Measurements from ENCODE around the gene DLL4. TPM values are rescaled to one million over a fixed set of nuclear protein-coding genes. Genes with fewer than 3 reads are reported as not detected.

DLL4 gene
- total and polyA plus RNA-seq, 2 donors (not counting 1 experiment from before 2014, with no cell fraction given) = 0.07 to 0.30 TPM

DNA sequence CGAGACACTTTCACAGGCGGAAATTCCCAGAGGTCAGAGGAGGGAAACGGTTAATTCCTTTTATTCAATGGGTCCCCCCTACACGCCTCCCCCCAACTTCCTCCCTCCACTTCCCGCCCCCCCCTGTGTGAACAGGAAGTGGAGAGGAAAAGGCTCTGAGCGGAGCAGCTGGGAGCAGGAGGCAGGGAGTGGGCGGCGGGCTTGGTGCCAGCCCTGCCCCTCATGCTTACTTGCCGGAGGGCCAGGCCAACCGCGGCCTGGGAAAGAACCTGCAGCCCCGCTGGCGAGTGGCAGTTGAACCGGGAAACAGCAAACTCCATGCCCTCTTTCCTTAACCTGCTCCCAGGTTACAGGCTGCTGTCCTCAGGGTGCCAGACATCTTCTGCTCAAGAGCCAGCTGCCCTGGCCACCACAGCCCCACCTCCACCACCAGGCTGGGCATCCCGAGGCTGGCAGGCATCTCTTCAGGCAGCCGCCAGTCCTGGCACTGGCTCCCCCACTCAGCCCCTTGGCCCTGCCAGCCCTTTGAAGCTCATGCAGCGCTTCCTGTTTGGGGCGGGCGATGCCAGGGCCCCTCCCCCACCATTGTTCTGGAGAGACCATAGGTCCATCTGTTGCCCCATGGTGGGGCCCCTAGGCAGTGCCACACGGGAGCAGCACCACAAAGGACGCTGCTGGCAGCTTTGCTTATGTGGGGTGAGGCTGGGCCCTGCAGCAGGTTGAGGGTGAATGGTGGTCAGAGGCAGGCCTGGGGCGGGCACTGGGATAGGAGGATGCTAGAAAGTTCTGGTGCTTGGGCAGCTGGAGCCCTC, 21.9 kb upstream of the DLL4 start:
- Histone ChIP-seq H2AFZ (ENCODE audit: insufficient read depth, low read depth, low read length, poor library complexity, severe bottlenecking) (peak overlapping the region; percentile 73), H3K27me3 (replicated peaks in 1 of 4; ENCODE audit: control extremely low read depth in 1 of 4, control insufficient read depth in 3 of 4, insufficient read depth in 4 of 4, low read length in 3 of 4) (no peaks in the 10 kb centered on the region), H3K9ac (ENCODE audit: low read length) (peak overlapping the region; percentile 86), H4K20me1 (ENCODE audit: control insufficient read depth, insufficient read depth, low read length, poor library complexity, severe bottlenecking) (peaks cover 6% of the 10 kb centered on the region), H3K27ac (ENCODE audit: low read length in 2 of 2) (peak overlapping the region; percentile 98 to 99), H3K4me3 (ENCODE audit: control extremely low read depth in 1 of 5, extremely low read depth in 1 of 5, insufficient read depth in 1 of 5, low read depth in 2 of 5, low read length in 4 of 5) (peak overlapping the region; percentile 46 to 95 (median 83)), H3K36me3 (replicated peaks in 1 of 2; ENCODE audit: control extremely low read depth in 1 of 2, control insufficient read depth in 1 of 2, extremely low read depth in 1 of 2, insufficient read depth in 2 of 2, low read length in 1 of 2) (peaks cover 0 to 13% of the 10 kb centered on the region in 2 experiments), H3K4me2 (replicated peaks; ENCODE audit: low read depth, low read length, poor library complexity, severe bottlenecking) (peak overlapping the region; percentile 98), H3K9me3 (ENCODE audit: control extremely low read depth in 1 of 3, control insufficient read depth in 2 of 3, insufficient read depth in 1 of 3, low read length in 2 of 3) (no peaks in the 10 kb centered on the region), H3K79me2 (ENCODE audit: control insufficient read depth, insufficient read depth, low read length) (no peaks in the 10 kb centered on the region), H3K4me1 (ENCODE audit: control insufficient read depth in 2 of 2, insufficient read depth in 2 of 2, low read length in 2 of 2) (peaks cover 30 to 60% of the 10 kb centered on the region in 2 donors)
- DNase-seq (peak; percentile 76), ATAC-seq (ENCODE audit: low read depth) (peak; percentile 25)
- Mint-ChIP-seq H3K9me3 (ENCODE audit: insufficient read depth) (no peaks in the 10 kb centered on the region), H3K4me1 (peaks cover 48% of the 10 kb centered on the region), H3K27ac (peak overlapping the region; percentile 98), H3K27me3 (no peaks in the 10 kb centered on the region), H3K4me3 (peak overlapping the region; percentile 93)
- CTCF ChIA-PET = interaction anchor here (1.1 to 9.5 kb wide), 15 partner anchors 8 to 867 kb away, joined by 3 to 176 read pairs (median 5); partner anchors contain the start of genes CHAC1, CHP1, DLL4 and MAPKBP1
- TF ChIP-seq, protein P1, sequence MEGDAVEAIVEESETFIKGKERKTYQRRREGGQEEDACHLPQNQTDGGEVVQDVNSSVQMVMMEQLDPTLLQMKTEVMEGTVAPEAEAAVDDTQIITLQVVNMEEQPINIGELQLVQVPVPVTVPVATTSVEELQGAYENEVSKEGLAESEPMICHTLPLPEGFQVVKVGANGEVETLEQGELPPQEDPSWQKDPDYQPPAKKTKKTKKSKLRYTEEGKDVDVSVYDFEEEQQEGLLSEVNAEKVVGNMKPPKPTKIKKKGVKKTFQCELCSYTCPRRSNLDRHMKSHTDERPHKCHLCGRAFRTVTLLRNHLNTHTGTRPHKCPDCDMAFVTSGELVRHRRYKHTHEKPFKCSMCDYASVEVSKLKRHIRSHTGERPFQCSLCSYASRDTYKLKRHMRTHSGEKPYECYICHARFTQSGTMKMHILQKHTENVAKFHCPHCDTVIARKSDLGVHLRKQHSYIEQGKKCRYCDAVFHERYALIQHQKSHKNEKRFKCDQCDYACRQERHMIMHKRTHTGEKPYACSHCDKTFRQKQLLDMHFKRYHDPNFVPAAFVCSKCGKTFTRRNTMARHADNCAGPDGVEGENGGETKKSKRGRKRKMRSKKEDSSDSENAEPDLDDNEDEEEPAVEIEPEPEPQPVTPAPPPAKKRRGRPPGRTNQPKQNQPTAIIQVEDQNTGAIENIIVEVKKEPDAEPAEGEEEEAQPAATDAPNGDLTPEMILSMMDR (IDR thresholded peaks at IDR 0.05) = no peak
- no peak for TF ChIP-seq EZH2 (IDR thresholded peaks at IDR 0.05; ENCODE audit: borderline replicate concordance, insufficient read depth, low read depth, low read length, poor library complexity, severe bottlenecking)
- 7% methylated on average over 16 of the region's 22 CpGs for WGBS (ENCODE audit: insufficient coverage)
- POLR2A ChIA-PET = interaction anchor here (0.7 to 3.5 kb wide), 7 partner anchors 12 to 338 kb away, joined by 3 to 29 read pairs (median 7); partner anchors contain the start of genes CHP1, DLL4, EXD1 and INO80
- intact Hi-C loops (cut with micrococcal nuclease) = loop anchor here (1.0 to 10.0 kb wide), 11 partner anchors 19 to 988 kb away; partner anchors contain the start of genes CHAC1, CHP1, EXD1 and MGA
